Suprapubic skin (tissue), 4 donors: ENCODE data around the gene ST6GAL1. TPM values are rescaled to one million over a fixed set of nuclear protein-coding genes. Genes with fewer than 3 reads are reported as not detected.
"Not testable (repeated sequence)": the region's sequence is repeated elsewhere in the genome, so short reads cannot be mapped to it uniquely, and the experiment has no call there.

Experiments used
- DNase-seq, 2 donors: peaks; one replicate each; pipeline ENCODE4 v3.0.0-alpha.2; 2019; ENCODE audit warnings: low spot score in 2 of 2
- H3K27ac ChIP-seq: fragments of 200-600 bp; sonication (generic); one replicate; pipeline ENCODE4 v1.5.1; 2019
- H3K27me3 ChIP-seq: fragments of 200-600 bp; sonication (generic); one replicate; pipeline ENCODE4 v1.5.1; 2019
- H3K36me3 ChIP-seq: fragments of 200-600 bp; sonication (generic); one replicate; pipeline ENCODE4 v1.5.1; 2019
- H3K4me1 ChIP-seq: fragments of 200-600 bp; sonication (generic); one replicate; pipeline ENCODE4 v1.5.1; 2019
- H3K4me3 ChIP-seq: fragments of 200-600 bp; sonication (generic); one replicate; pipeline ENCODE4 v1.5.1; 2019; ENCODE audit warnings: mild to moderate bottlenecking
- H3K9me3 ChIP-seq: fragments of 200-600 bp; sonication (generic); one replicate; pipeline ENCODE4 v1.5.1; 2019
- CTCF ChIP-seq, 2 donors: fragments of 200-600 bp in 1 of 2; fragments of 450-650 bp in 1 of 2; sonication (generic) in 1 of 2; IDR thresholded peaks; one replicate each; pipeline ENCODE4 v1.5.1; 2016 to 2019; ENCODE audit warnings: antibody characterized with exemption in 2 of 2, mild to moderate bottlenecking in 1 of 2, moderate library complexity in 1 of 2
- EP300 ChIP-seq: sonication (generic); formaldehyde crosslinking; IDR thresholded peaks from one replicate; pipeline ENCODE4 v1.6.1; 2017; ENCODE audit warnings: antibody characterized with exemption
- POLR2A ChIP-seq, 2 donors: fragments of 450-650 bp; IDR thresholded peaks; one replicate each; pipeline ENCODE4 v1.6.1; 2017; ENCODE audit warnings: antibody characterized with exemption in 2 of 2, mild to moderate bottlenecking in 2 of 2, moderate library complexity in 2 of 2
- POLR2AphosphoS5 ChIP-seq, 3 donors: sonication (generic); formaldehyde crosslinking; IDR thresholded peaks; one replicate each; pipeline ENCODE4 v1.6.1; 2017; ENCODE audit warnings: antibody characterized with exemption in 3 of 3
- whole genome bisulfite sequencing: methylation state at CpG from one replicate; pipeline ENCODE4 v1.1.5; 2018; 5-methylcytosine and 5-hydroxymethylcytosine counted together
- total RNA-seq, 4 donors: library from RNA; depleted of rRNA; stranded (reverse); fragments of >200 nt; gene quantifications; one replicate each; pipeline ENCODE4 v1.1.0, GENCODE V29; 2016

The ST6GAL1 gene
- total RNA-seq, 4 donors from 2014 or later = 23.9 to 42.2 (median 31.9) TPM

- DNase-seq = no peak
- no peak for TF ChIP-seq POLR2A (IDR thresholded peaks at IDR 0.05)
- TF ChIP-seq POLR2AphosphoS5 (IDR thresholded peaks at IDR 0.05) = no peak
- no peak for TF ChIP-seq EP300
- H3K9me3 ChIP-seq = no peaks in the 10 kb centered on the region
- no peaks in the 10 kb centered on the region for H3K36me3 ChIP-seq
- H3K4me3 ChIP-seq = no peak overlapping the region
- 80% methylated on average over 9 of the region's 9 CpGs for WGBS
- no peak overlapping the region for H3K27ac ChIP-seq
- H3K27me3 ChIP-seq = no peaks in the 10 kb centered on the region
- no peaks in the 10 kb centered on the region for H3K4me1 ChIP-seq
These were observed 68.6 kb downstream of the ST6GAL1 start for GRCh38 chr3:186998937-186999368.

- TF ChIP-seq POLR2A (IDR thresholded peaks at IDR 0.05) = no peak
- no peak for TF ChIP-seq CTCF (IDR thresholded peaks at IDR 0.05)
- no peak for TF ChIP-seq EP300
- TF ChIP-seq POLR2AphosphoS5 (IDR thresholded peaks at IDR 0.05) = no peak
- WGBS = 86% methylated on average over 4 of the region's 4 CpGs
These were observed 70.4 kb downstream of the ST6GAL1 start for GRCh38 chr3:187000711-187001151.

GRCh38 chr3:187002915-187003314, 72.6 kb downstream of the ST6GAL1 start:
- H3K4me3 ChIP-seq = no peak overlapping the region
- H3K9me3 ChIP-seq = no peaks in the 10 kb centered on the region
- H3K36me3 ChIP-seq = no peaks in the 10 kb centered on the region
- H3K27ac ChIP-seq = no peak overlapping the region
- 97% methylated on average over 4 of the region's 4 CpGs for WGBS
- DNase-seq = no peak
- no peak for TF ChIP-seq EP300
- no peak for TF ChIP-seq CTCF (IDR thresholded peaks at IDR 0.05)
- TF ChIP-seq POLR2AphosphoS5 (IDR thresholded peaks at IDR 0.05) = no peak
- TF ChIP-seq POLR2A (IDR thresholded peaks at IDR 0.05) = no peak
- H3K4me1 ChIP-seq = no peaks in the 10 kb centered on the region
- H3K27me3 ChIP-seq = no peaks in the 10 kb centered on the region

More at GRCh38 chr3:187000711-187001151, 70.4 kb downstream of the ST6GAL1 start:
- Histone ChIP-seq H3K36me3 (no peaks in the 10 kb centered on the region), H3K4me3 (no peak overlapping the region), H3K4me1 (no peaks in the 10 kb centered on the region), H3K9me3 (no peaks in the 10 kb centered on the region), H3K27me3 (no peaks in the 10 kb centered on the region), H3K27ac (no peak overlapping the region)
- DNase-seq = no peak

- H3K27me3 ChIP-seq = no peaks in the 10 kb centered on the region
- H3K36me3 ChIP-seq = no peaks in the 10 kb centered on the region
- no peak for TF ChIP-seq POLR2A (IDR thresholded peaks at IDR 0.05)
- TF ChIP-seq CTCF (IDR thresholded peaks at IDR 0.05) = no peak
- TF ChIP-seq EP300 = no peak
- TF ChIP-seq POLR2AphosphoS5 (IDR thresholded peaks at IDR 0.05) = no peak
- 92% methylated on average over 3 of the region's 3 CpGs for whole genome bisulfite sequencing
- no peak for DNase-seq
- H3K27ac ChIP-seq = no peak overlapping the region
- no peaks in the 10 kb centered on the region for H3K4me1 ChIP-seq
- no peak overlapping the region for H3K4me3 ChIP-seq
- no peaks in the 10 kb centered on the region for H3K9me3 ChIP-seq
These were observed 75.6 kb downstream of the ST6GAL1 start for GRCh38 chr3:187005827-187006481.

- no peaks in the 10 kb centered on the region for H3K9me3 ChIP-seq
- H3K4me3 ChIP-seq = no peak overlapping the region
- no peak for DNase-seq
- H3K4me1 ChIP-seq = no peaks in the 10 kb centered on the region
- TF ChIP-seq EP300 (no peak), POLR2AphosphoS5 (IDR thresholded peaks at IDR 0.05) (no peak), CTCF (IDR thresholded peaks at IDR 0.05) (no peak), POLR2A (IDR thresholded peaks at IDR 0.05) (no peak)
- no peaks in the 10 kb centered on the region for H3K27me3 ChIP-seq
- H3K27ac ChIP-seq = no peak overlapping the region
- H3K36me3 ChIP-seq = no peaks in the 10 kb centered on the region
- 76% methylated on average over 2 of the region's 2 CpGs for WGBS
These were observed 76.7 kb downstream of the ST6GAL1 start for GRCh38 chr3:187006864-187007630.

- peaks cover 14% of the 10 kb centered on the region for H3K4me1 ChIP-seq
- not testable (repeated sequence) for H3K4me3 ChIP-seq, H3K9me3 ChIP-seq, H3K27me3 ChIP-seq, DNase-seq, H3K36me3 ChIP-seq, H3K27ac ChIP-seq
- 69% methylated on average over 3 of the region's 3 CpGs for WGBS
These were observed 80.1 kb downstream of the ST6GAL1 start for GRCh38 chr3:187010382-187010781.
